Stimulated activated CD4-positive, alpha-beta T cell treated with anti-CD3 and anti-CD28 coated beads, Interleukin-12 subunit alpha, Interleukin-12 subunit beta, amount 100 ng/mL, for 4 hours (primary cell): ENCODE results near the gene SPTB.

Experiments used
- DNase-seq: peaks from one replicate; pipeline ENCODE4 v3.0.0-alpha.2; 2020

Gene SPTB

GRCh38 chr14:64880221-64881121 is 764 bp upstream of the SPTB start:
- peak; percentile 58 for DNase-seq

GRCh38 chr14:64878837-64879634 is 671 bp downstream of the SPTB start:
- no peak for DNase-seq

- no peak for DNase-seq
Observed at GRCh38 chr14:64877846-64878245, 1.9 kb downstream of the SPTB start.

GRCh38 chr14:64875350-64875749 is 4.4 kb downstream of the SPTB start:
- no peak for DNase-seq

GRCh38 chr14:64873506-64874219 is 6.0 kb downstream of the SPTB start:
- DNase-seq, result no peak

GRCh38 chr14:64871344-64871743 is 8.4 kb downstream of the SPTB start:
- DNase-seq, result no peak

GRCh38 chr14:64870160-64870559 is 9.5 kb downstream of the SPTB start:
- DNase-seq, result no peak

GRCh38 chr14:64868841-64869240 is 10.9 kb downstream of the SPTB start:
- no peak for DNase-seq

- DNase-seq, result no peak
Observed at GRCh38 chr14:64868379-64868778, 11.3 kb downstream of the SPTB start.

GRCh38 chr14:64867182-64867581 is 12.5 kb downstream of the SPTB start:
- DNase-seq, result no peak

- no peak for DNase-seq
Observed at GRCh38 chr14:64865992-64866391, 13.7 kb downstream of the SPTB start.

- DNase-seq, result no peak
Observed at GRCh38 chr14:64865109-64865508, 14.6 kb downstream of the SPTB start.

GRCh38 chr14:64864258-64864657 is 15.4 kb downstream of the SPTB start:
- DNase-seq, result no peak

GRCh38 chr14:64861916-64862315 is 17.8 kb downstream of the SPTB start:
- no peak for DNase-seq

- no peak for DNase-seq
Observed at GRCh38 chr14:64860039-64860438, 19.7 kb downstream of the SPTB start.

- no peak for DNase-seq
Observed at GRCh38 chr14:64857979-64858744, 21.5 kb downstream of the SPTB start.

- no peak for DNase-seq
Observed at GRCh38 chr14:64856529-64857445, 22.9 kb downstream of the SPTB start.

- no peak for DNase-seq
Observed at GRCh38 chr14:64855721-64856528, 23.8 kb downstream of the SPTB start.

- no peak for DNase-seq
Observed at GRCh38 chr14:64850369-64851137, 29.2 kb downstream of the SPTB start.

- no peak for DNase-seq
Observed at GRCh38 chr14:64849940-64850339, 29.8 kb downstream of the SPTB start.
